Measurements from ENCODE around the gene CNFN. TPM values are rescaled to one million over a fixed set of nuclear protein-coding genes. Genes with fewer than 3 reads are reported as not detected.

The CNFN gene
- total and polyA plus RNA-seq, 8 donors, result 0.32 to 3.2 (median 0.55) TPM; not detected in 1

DNA sequence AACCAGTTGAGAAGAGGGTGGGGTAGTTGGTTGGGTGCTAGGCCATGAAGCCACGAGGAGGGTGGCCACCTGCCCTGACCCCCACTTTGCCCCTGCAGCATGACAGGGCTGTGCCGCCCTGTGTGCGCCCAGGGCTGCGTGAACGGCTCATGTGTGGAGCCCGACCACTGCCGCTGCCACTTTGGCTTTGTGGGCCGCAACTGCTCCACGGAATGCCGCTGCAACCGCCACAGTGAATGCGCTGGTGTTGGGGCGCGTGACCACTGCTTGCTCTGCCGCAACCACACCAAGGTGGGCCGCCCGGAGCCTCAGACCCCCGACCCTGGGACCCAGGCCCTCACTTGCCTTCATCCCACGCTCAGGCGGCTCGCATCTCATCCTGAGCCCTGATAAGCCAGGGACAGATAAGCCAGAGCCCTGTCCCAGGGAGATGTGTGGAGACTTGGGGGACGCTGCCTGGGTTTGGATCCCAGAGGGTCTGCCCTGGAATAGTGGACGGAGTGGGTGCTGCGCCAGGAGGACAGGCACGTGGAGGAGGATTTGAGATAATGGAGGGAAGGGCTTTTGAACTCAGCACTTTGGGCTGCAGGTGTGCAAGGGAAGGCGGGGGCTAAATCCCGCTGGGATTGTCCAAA is 20.5 kb downstream of the CNFN start:
- H3K36me3 ChIP-seq, result peaks cover 0 to 5% of the 10 kb centered on the region in 2 donors
- H3K4me1 ChIP-seq, result no peaks in the 10 kb centered on the region
- no peak overlapping the region for H3K27ac ChIP-seq
- H3K27me3 ChIP-seq, result no peaks in the 10 kb centered on the region
- no peaks in the 10 kb centered on the region for H3K9me3 ChIP-seq
- H3K4me3 ChIP-seq, result no peak overlapping the region
- no peak for DNase-seq
- no peak for TF ChIP-seq CTCF (IDR thresholded peaks at IDR 0.05)
- intact Hi-C loops (cut with DNase I), result no loop called here
- no peak for ATAC-seq

- peaks cover 0 to 11% of the 10 kb centered on the region in 2 donors for H3K36me3 ChIP-seq
- H3K4me1 ChIP-seq, result no peaks in the 10 kb centered on the region
- peaks cover 0 to 5% of the 10 kb centered on the region in 2 donors for H3K9me3 ChIP-seq
- intact Hi-C loops (cut with DNase I), result no loop called here
- no peak overlapping the region for H3K27ac ChIP-seq
- H3K4me3 ChIP-seq, result no peak overlapping the region
- DNase-seq, result no peak
- no peak for TF ChIP-seq CTCF (IDR thresholded peaks at IDR 0.05)
- ATAC-seq, result no peak
- no peaks in the 10 kb centered on the region for H3K27me3 ChIP-seq
Observed at GRCh38 chr19:42368765-42369164, 21.3 kb downstream of the CNFN start.

DNA sequence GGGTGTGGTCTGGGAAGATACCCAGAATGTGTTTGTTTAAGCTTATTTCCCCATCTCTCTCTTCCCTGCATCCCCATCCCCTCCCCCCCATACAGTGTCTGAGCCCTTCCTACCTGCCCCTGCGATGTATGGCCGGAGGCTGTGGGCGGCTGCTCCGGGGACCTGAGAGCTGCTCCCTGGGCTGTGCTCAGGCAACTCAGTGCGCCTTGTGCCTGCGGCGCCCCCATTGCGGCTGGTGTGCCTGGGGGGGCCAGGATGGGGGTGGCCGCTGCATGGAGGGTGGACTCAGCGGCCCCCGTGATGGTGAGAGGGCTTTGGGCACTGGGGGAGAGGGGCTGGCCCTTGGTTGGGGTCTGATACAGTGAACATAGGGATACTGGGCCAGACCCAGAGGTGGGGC is 21.7 kb downstream of the CNFN start:
- no peaks in the 10 kb centered on the region for H3K4me1 ChIP-seq
- no peak overlapping the region for H3K27ac ChIP-seq
- peaks cover 0 to 7% of the 10 kb centered on the region in 2 donors for H3K9me3 ChIP-seq
- H3K36me3 ChIP-seq, result peaks cover 0 to 15% of the 10 kb centered on the region in 2 donors
- DNase-seq (no peak), ATAC-seq (no peak)
- no peaks in the 10 kb centered on the region for H3K27me3 ChIP-seq
- TF ChIP-seq CTCF (IDR thresholded peaks at IDR 0.05), result no peak
- intact Hi-C loops (cut with DNase I), result no loop called here
- no peak overlapping the region for H3K4me3 ChIP-seq

DNA sequence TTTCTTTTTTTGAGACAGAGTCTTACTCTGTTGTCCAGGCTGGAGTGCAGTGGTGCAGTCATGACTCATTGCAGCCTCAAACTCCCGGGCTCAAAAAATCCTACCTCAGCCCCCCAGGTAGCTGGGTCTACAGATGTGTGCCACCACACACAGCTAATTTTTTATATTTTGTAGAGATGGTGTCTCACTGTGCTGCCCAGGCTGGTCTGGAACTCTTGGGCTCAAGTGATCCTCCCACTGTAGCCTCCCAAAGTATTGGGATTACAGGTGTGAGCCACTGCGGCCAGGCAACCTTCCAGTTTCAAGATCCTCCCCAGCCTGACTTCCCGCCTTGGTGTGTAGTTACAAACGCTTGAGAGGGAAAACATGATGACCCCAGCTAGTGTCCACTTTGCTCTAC is 22.2 kb downstream of the CNFN start:
- H3K9me3 ChIP-seq, result peaks cover 0 to 7% of the 10 kb centered on the region in 2 donors
- TF ChIP-seq CTCF (IDR thresholded peaks at IDR 0.05), result no peak
- peaks cover 0 to 19% of the 10 kb centered on the region in 2 donors for H3K36me3 ChIP-seq
- no peak overlapping the region for H3K4me3 ChIP-seq
- ATAC-seq (no peak), DNase-seq (no peak)
- H3K27ac ChIP-seq, result no peak overlapping the region
- no peaks in the 10 kb centered on the region for H3K4me1 ChIP-seq
- intact Hi-C loops (cut with DNase I), result no loop called here
- H3K27me3 ChIP-seq, result no peaks in the 10 kb centered on the region

DNA sequence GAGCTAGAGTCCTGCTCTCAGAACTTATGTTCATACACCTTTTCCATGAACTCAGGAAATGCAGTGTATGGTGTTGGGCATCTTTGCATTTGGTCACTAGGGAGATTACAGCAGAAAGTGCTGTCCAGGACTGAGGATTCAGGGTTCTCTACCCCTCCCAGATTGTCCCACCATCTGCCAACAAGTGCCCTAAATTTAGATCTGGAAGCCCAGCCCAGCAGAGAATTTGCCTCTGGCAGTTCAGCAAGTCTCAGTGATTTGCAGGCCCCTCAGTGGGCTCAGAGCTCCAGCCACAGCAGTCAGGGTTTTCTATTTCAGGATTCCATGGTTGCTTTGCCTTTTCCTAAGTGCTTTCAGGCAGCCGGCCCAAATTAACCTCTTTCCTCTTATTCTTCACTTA is 23.4 kb downstream of the CNFN start:
- intact Hi-C loops (cut with DNase I), result no loop called here
- no peak overlapping the region for H3K4me3 ChIP-seq
- no peak for TF ChIP-seq CTCF (IDR thresholded peaks at IDR 0.05)
- DNase-seq (no peak), ATAC-seq (no peak)
- H3K27me3 ChIP-seq, result no peaks in the 10 kb centered on the region
- H3K4me1 ChIP-seq, result no peaks in the 10 kb centered on the region
- H3K9me3 ChIP-seq, result peaks cover 0 to 7% of the 10 kb centered on the region in 2 donors
- peaks cover 0 to 20% of the 10 kb centered on the region in 2 donors for H3K36me3 ChIP-seq
- H3K27ac ChIP-seq, result no peak overlapping the region

Data from left lung (tissue), 10 donors.